Neural cell (in vitro differentiated cells): Measurements from ENCODE around the gene SLC44A1. TPM values are rescaled to one million over a fixed set of nuclear protein-coding genes. Genes with fewer than 3 reads are reported as not detected.

Experiments
- H2AFZ ChIP-seq: fragments of 200-600, 300-800 bp; sonication (generic), shearing (Covaris generic); 2 replicates; pipeline ENCODE4 v1.6.0; 2014; ENCODE audit warnings: low read depth, mild to moderate bottlenecking, antibody characterized with exemption, low read length, moderate library complexity
- H3F3A ChIP-seq: fragments of 200-600 bp; shearing (Covaris generic); 2 replicates; pipeline ENCODE4 v1.6.1; 2016; ENCODE audit warnings: mild to moderate bottlenecking, moderate library complexity, mixed read lengths, antibody characterized with exemption, low read length; ENCODE audit not compliant: insufficient read depth, poor library complexity, severe bottlenecking
- H3K27ac ChIP-seq: fragments of 200-600, 300-800 bp; sonication (generic), shearing (Covaris generic); 2 replicates; pipeline ENCODE4 v1.5.1; 2014; ENCODE audit warnings: mild to moderate bottlenecking, low read length, moderate library complexity
- H3K27me3 ChIP-seq: fragments of 300-800, 200-600 bp; sonication (generic), shearing (Covaris generic); 2 replicates; pipeline ENCODE4 v1.6.0; 2014; ENCODE audit warnings: mild to moderate bottlenecking, low read depth, low read length, moderate library complexity; ENCODE audit not compliant: insufficient read depth
- H3K36me3 ChIP-seq: fragments of 300-800, 200-600 bp; sonication (generic), shearing (Covaris generic); 2 replicates; pipeline ENCODE4 v1.5.1; 2014; ENCODE audit warnings: mild to moderate bottlenecking, antibody characterized with exemption, low read length, moderate library complexity; ENCODE audit not compliant: insufficient read depth
- H3K4me2 ChIP-seq: fragments of 300-800, 200-600 bp; sonication (generic), shearing (Covaris generic); 2 replicates; pipeline ENCODE4 v1.6.0; 2014; ENCODE audit warnings: mild to moderate bottlenecking, low read length
- H3K4me3 ChIP-seq: fragments of 300-800, 200-600 bp; sonication (generic), shearing (Covaris generic); 2 replicates; pipeline ENCODE4 v1.5.1; 2014; ENCODE audit warnings: mild to moderate bottlenecking, low read length, moderate library complexity
- H3K79me2 ChIP-seq: fragments of 200-600 bp; shearing (Covaris generic); replicated peaks from 2 replicates; pipeline ENCODE4 v1.6.0; 2014; ENCODE audit warnings: mild to moderate bottlenecking, low read length, moderate library complexity; ENCODE audit not compliant: insufficient read depth
- H3K9ac ChIP-seq: fragments of 300-800, 200-600 bp; sonication (generic), shearing (Covaris generic); 2 replicates; pipeline ENCODE4 v1.6.1; 2016; ENCODE audit warnings: mild to moderate bottlenecking, low read length, mixed read lengths
- H3K9me2 ChIP-seq: fragments of 200-600 bp; shearing (Covaris generic); 2 replicates; pipeline ENCODE4 v1.6.1; 2016; ENCODE audit warnings: mild to moderate bottlenecking, low read length, mixed read lengths; ENCODE audit not compliant: insufficient read depth
- H3K9me3 ChIP-seq: fragments of 200-600, 300-800 bp; sonication (generic), shearing (Covaris generic); 2 replicates; pipeline ENCODE4 v1.6.1; 2016; ENCODE audit warnings: mild to moderate bottlenecking, mixed run types, low read length, moderate library complexity, mixed read lengths
- H4K20me1 ChIP-seq: fragments of 200-600 bp; shearing (Covaris generic); 2 replicates; pipeline ENCODE4 v1.6.1; 2016; ENCODE audit warnings: mild to moderate bottlenecking, mixed run types; ENCODE audit not compliant: insufficient read depth
- EP300 ChIP-seq: fragments of 450-650 bp; conservative IDR thresholded peaks from 2 replicates; pipeline ENCODE4 v1.6.1; 2014; ENCODE audit warnings: antibody characterized with exemption, mild to moderate bottlenecking, moderate library complexity; ENCODE audit not compliant: poor library complexity, severe bottlenecking
- EZH2 ChIP-seq: fragments of 200-600, 300-800 bp; shearing (Covaris generic), sonication (generic); IDR thresholded peaks from 2 replicates; pipeline ENCODE4 v1.6.1; 2014; ENCODE audit warnings: antibody characterized with exemption, low read length, borderline replicate concordance, mild to moderate bottlenecking; ENCODE audit not compliant: insufficient read depth, poor library complexity, severe bottlenecking
- MXI1 ChIP-seq: fragments of 450-650 bp; conservative IDR thresholded peaks from 2 replicates; pipeline ENCODE4 v1.6.1; 2014; ENCODE audit warnings: antibody characterized with exemption, mild to moderate bottlenecking; ENCODE audit not compliant: poor library complexity, severe bottlenecking
- POLR2AphosphoS5 ChIP-seq: IDR thresholded peaks from 2 replicates; pipeline ENCODE4 v1.6.1; 2012
- RAD21 ChIP-seq: fragments of 450-650 bp; conservative IDR thresholded peaks from 2 replicates; pipeline ENCODE4 v1.6.1; 2014; ENCODE audit warnings: antibody characterized with exemption, mild to moderate bottlenecking, moderate library complexity
- SMC3 ChIP-seq: fragments of 450-650 bp; conservative IDR thresholded peaks from 2 replicates; pipeline ENCODE4 v1.6.1; 2014; ENCODE audit warnings: antibody characterized with exemption, mild to moderate bottlenecking, moderate library complexity; ENCODE audit not compliant: poor library complexity
- TAF1 ChIP-seq: IDR thresholded peaks from 2 replicates; pipeline ENCODE4 v1.6.1; 2012; ENCODE audit warnings: low read depth
- polyA plus RNA-seq: library from polyadenylated mRNA; depleted of rRNA; stranded (reverse); fragments of >200 nt; gene quantifications from 2 replicates; pipeline ENCODE4 v1.2.3, GENCODE V29; 2014
- TF ChIP-seq, protein P1 (sequence below): IDR thresholded peaks from 2 replicates; pipeline ENCODE4 v1.6.1; 2012; ENCODE audit warnings: borderline replicate concordance
- TF ChIP-seq, protein P2 (sequence below): fragments of 450-650 bp; IDR thresholded peaks from 2 replicates; pipeline ENCODE4 v1.5.1; 2014; ENCODE audit warnings: antibody characterized with exemption, mild to moderate bottlenecking, moderate library complexity; ENCODE audit not compliant: poor library complexity, severe bottlenecking

Gene SLC44A1
- polyA plus RNA-seq, 1 donor from 2014 or later: 3.9 TPM

DNA sequence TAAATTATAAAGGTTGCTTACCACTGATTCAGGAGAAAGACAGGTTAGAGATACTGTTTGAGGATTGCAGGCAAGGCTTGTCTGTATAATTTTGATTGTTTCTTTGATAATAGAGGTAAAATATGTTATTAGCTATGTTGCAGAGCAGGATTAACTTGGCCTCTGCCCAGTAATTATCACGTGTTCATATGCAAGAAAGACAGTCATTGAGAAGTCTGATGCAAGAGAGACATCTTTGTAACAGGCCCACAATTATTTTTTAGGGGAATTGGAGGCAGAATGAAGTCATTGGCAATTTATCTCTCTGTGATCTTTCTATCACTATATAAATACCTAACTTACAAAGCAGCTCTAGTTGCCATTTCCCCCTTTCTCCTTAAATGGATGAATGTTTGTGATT is 46.0 kb downstream of the SLC44A1 start:
- H3K9me2 ChIP-seq: no peaks in the 10 kb centered on the region
- no peak overlapping the region for H3K27ac ChIP-seq
- H3F3A ChIP-seq: no peaks in the 10 kb centered on the region
- no peak overlapping the region for H2AFZ ChIP-seq
- TF ChIP-seq, protein P1, sequence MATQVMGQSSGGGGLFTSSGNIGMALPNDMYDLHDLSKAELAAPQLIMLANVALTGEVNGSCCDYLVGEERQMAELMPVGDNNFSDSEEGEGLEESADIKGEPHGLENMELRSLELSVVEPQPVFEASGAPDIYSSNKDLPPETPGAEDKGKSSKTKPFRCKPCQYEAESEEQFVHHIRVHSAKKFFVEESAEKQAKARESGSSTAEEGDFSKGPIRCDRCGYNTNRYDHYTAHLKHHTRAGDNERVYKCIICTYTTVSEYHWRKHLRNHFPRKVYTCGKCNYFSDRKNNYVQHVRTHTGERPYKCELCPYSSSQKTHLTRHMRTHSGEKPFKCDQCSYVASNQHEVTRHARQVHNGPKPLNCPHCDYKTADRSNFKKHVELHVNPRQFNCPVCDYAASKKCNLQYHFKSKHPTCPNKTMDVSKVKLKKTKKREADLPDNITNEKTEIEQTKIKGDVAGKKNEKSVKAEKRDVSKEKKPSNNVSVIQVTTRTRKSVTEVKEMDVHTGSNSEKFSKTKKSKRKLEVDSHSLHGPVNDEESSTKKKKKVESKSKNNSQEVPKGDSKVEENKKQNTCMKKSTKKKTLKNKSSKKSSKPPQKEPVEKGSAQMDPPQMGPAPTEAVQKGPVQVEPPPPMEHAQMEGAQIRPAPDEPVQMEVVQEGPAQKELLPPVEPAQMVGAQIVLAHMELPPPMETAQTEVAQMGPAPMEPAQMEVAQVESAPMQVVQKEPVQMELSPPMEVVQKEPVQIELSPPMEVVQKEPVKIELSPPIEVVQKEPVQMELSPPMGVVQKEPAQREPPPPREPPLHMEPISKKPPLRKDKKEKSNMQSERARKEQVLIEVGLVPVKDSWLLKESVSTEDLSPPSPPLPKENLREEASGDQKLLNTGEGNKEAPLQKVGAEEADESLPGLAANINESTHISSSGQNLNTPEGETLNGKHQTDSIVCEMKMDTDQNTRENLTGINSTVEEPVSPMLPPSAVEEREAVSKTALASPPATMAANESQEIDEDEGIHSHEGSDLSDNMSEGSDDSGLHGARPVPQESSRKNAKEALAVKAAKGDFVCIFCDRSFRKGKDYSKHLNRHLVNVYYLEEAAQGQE: no peak
- no peak for TF ChIP-seq EP300
- no peak for TF ChIP-seq SMC3
- TF ChIP-seq EZH2: no peak
- TF ChIP-seq RAD21: no peak
- TF ChIP-seq, protein P2, sequence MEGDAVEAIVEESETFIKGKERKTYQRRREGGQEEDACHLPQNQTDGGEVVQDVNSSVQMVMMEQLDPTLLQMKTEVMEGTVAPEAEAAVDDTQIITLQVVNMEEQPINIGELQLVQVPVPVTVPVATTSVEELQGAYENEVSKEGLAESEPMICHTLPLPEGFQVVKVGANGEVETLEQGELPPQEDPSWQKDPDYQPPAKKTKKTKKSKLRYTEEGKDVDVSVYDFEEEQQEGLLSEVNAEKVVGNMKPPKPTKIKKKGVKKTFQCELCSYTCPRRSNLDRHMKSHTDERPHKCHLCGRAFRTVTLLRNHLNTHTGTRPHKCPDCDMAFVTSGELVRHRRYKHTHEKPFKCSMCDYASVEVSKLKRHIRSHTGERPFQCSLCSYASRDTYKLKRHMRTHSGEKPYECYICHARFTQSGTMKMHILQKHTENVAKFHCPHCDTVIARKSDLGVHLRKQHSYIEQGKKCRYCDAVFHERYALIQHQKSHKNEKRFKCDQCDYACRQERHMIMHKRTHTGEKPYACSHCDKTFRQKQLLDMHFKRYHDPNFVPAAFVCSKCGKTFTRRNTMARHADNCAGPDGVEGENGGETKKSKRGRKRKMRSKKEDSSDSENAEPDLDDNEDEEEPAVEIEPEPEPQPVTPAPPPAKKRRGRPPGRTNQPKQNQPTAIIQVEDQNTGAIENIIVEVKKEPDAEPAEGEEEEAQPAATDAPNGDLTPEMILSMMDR: no peak
- no peak for TF ChIP-seq TAF1
- no peak for TF ChIP-seq MXI1
- TF ChIP-seq POLR2AphosphoS5: no peak
- no peaks in the 10 kb centered on the region for H3K27me3 ChIP-seq
- no peak overlapping the region for H3K9ac ChIP-seq
- no peaks in the 10 kb centered on the region for H3K79me2 ChIP-seq
- no peaks in the 10 kb centered on the region for H3K36me3 ChIP-seq
- no peak overlapping the region for H3K4me3 ChIP-seq
- H4K20me1 ChIP-seq: no peaks in the 10 kb centered on the region
- no peak overlapping the region for H3K4me2 ChIP-seq
- H3K9me3 ChIP-seq: no peaks in the 10 kb centered on the region

DNA sequence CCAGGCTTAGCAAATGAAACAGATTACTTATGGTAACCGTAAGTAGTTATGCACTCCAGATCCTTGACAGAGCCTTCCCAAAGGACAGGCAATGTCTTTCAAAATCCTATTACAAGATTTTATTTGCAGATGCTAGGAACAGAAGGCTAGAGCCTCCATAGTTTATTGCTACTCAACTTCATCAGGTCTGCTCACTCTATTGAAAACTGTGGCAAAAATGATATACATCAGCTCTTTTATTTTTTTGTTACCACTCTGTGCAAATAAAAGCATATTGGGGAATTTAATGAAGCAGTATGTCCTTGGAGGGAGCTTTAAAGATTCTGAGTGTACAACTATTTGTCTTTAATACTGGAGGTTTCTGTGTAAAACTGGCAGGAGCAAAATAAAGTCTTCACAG is 46.5 kb downstream of the SLC44A1 start:
- H3F3A ChIP-seq: no peaks in the 10 kb centered on the region
- H3K9ac ChIP-seq: no peak overlapping the region
- H3K9me2 ChIP-seq: no peaks in the 10 kb centered on the region
- no peaks in the 10 kb centered on the region for H3K36me3 ChIP-seq
- no peaks in the 10 kb centered on the region for H4K20me1 ChIP-seq
- no peak overlapping the region for H3K27ac ChIP-seq
- H3K4me2 ChIP-seq: no peak overlapping the region
- H3K9me3 ChIP-seq: no peaks in the 10 kb centered on the region
- TF ChIP-seq SMC3 (no peak), TAF1 (no peak), MXI1 (no peak), RAD21 (no peak), POLR2AphosphoS5 (no peak)
- H2AFZ ChIP-seq: no peak overlapping the region
- no peaks in the 10 kb centered on the region for H3K79me2 ChIP-seq
- no peak overlapping the region for H3K4me3 ChIP-seq
- H3K27me3 ChIP-seq: no peaks in the 10 kb centered on the region

DNA sequence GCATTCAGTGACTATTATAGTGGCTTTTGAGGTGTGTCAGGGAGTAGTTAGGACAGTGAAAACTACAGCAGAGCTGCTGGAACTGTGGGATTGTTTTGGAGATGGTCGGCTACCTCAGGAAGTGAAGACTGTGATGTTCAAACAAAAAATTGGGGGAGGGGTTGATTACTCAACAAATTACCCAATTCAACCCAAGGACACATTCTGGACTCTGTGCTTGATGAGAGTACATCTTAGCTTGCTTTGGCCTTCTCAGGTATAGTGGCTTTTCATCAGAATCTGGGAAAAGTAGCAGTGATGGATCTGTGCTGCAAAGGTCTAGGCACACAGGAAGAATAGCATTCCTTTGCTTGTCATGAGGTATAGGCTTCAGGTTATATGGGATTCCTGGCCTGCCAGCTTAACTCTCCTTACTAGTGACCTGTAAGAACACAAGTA is 47.0 kb downstream of the SLC44A1 start:
- Histone ChIP-seq H4K20me1 (no peaks in the 10 kb centered on the region), H2AFZ (no peak overlapping the region), H3K9ac (no peak overlapping the region), H3K79me2 (no peaks in the 10 kb centered on the region), H3K9me3 (no peaks in the 10 kb centered on the region), H3K27me3 (no peaks in the 10 kb centered on the region), H3K9me2 (no peaks in the 10 kb centered on the region), H3K4me3 (no peak overlapping the region), H3K4me2 (no peak overlapping the region), H3K27ac (no peak overlapping the region), H3K36me3 (no peaks in the 10 kb centered on the region), H3F3A (no peaks in the 10 kb centered on the region)
- no peak for TF ChIP-seq POLR2AphosphoS5
- no peak for TF ChIP-seq TAF1
- no peak for TF ChIP-seq MXI1
- no peak for TF ChIP-seq EP300
- TF ChIP-seq, protein P1: no peak
- no peak for TF ChIP-seq RAD21
- no peak for TF ChIP-seq EZH2
- TF ChIP-seq SMC3: no peak
- TF ChIP-seq, protein P2: no peak
